ENCODE measurements around the gene APEX1.

Gene APEX1

DNA sequence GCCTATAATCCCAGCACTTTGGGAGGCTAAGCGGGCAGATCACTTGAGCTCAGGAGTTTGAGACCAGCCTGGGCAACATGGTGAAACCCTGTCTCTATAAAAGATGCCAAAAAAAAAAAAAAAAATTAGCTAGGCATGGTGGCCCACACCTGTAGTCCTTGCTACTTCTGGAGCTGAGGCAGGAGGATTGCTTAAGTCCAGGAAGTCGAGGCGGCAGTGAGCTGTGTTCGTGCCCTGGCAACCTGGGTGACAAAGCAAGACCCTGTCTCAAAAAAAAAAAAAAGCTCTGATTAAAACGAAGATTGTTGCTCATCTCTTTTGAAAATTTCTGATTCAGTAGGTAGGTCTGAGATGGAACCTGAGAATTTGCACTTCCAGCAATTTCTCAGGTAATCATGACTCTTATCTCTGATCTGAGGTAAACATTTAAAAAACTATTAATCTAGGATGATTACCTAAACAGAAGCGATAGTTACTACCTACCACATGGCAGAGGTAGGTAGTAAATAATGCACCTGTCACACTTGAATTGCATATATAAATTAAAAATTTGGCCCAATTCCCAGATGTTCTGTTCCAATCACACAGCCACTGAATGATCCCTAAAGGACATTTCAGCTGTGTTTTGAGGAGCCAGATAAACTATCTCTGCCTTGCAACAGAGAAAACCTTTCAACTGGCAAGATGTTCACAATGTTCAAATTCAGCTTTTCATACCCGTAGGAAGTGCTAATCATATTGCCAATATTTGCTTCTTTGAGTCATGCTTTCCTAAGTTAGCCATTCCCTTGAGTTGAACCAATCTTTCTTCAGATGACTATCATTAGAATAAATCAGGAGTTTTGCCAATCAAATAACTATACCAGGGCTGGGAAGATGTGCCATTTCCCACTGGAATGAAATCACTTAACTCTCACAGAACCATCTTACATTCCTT, 37.5 kb upstream of the APEX1 start:
- TF ChIP-seq, protein P1, sequence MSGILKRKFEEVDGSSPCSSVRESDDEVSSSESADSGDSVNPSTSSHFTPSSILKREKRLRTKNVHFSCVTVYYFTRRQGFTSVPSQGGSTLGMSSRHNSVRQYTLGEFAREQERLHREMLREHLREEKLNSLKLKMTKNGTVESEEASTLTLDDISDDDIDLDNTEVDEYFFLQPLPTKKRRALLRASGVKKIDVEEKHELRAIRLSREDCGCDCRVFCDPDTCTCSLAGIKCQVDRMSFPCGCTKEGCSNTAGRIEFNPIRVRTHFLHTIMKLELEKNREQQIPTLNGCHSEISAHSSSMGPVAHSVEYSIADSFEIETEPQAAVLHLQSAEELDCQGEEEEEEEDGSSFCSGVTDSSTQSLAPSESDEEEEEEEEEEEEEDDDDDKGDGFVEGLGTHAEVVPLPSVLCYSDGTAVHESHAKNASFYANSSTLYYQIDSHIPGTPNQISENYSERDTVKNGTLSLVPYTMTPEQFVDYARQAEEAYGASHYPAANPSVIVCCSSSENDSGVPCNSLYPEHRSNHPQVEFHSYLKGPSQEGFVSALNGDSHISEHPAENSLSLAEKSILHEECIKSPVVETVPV (CRISPR knock-in tag; IDR thresholded peaks at IDR 0.05), result no peak
- TF ChIP-seq, protein P2, sequence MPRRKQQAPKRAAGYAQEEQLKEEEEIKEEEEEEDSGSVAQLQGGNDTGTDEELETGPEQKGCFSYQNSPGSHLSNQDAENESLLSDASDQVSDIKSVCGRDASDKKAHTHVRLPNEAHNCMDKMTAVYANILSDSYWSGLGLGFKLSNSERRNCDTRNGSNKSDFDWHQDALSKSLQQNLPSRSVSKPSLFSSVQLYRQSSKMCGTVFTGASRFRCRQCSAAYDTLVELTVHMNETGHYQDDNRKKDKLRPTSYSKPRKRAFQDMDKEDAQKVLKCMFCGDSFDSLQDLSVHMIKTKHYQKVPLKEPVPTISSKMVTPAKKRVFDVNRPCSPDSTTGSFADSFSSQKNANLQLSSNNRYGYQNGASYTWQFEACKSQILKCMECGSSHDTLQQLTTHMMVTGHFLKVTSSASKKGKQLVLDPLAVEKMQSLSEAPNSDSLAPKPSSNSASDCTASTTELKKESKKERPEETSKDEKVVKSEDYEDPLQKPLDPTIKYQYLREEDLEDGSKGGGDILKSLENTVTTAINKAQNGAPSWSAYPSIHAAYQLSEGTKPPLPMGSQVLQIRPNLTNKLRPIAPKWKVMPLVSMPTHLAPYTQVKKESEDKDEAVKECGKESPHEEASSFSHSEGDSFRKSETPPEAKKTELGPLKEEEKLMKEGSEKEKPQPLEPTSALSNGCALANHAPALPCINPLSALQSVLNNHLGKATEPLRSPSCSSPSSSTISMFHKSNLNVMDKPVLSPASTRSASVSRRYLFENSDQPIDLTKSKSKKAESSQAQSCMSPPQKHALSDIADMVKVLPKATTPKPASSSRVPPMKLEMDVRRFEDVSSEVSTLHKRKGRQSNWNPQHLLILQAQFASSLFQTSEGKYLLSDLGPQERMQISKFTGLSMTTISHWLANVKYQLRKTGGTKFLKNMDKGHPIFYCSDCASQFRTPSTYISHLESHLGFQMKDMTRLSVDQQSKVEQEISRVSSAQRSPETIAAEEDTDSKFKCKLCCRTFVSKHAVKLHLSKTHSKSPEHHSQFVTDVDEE (CRISPR knock-in tag; IDR thresholded peaks at IDR 0.05), result no peak
- TF ChIP-seq, protein P3, sequence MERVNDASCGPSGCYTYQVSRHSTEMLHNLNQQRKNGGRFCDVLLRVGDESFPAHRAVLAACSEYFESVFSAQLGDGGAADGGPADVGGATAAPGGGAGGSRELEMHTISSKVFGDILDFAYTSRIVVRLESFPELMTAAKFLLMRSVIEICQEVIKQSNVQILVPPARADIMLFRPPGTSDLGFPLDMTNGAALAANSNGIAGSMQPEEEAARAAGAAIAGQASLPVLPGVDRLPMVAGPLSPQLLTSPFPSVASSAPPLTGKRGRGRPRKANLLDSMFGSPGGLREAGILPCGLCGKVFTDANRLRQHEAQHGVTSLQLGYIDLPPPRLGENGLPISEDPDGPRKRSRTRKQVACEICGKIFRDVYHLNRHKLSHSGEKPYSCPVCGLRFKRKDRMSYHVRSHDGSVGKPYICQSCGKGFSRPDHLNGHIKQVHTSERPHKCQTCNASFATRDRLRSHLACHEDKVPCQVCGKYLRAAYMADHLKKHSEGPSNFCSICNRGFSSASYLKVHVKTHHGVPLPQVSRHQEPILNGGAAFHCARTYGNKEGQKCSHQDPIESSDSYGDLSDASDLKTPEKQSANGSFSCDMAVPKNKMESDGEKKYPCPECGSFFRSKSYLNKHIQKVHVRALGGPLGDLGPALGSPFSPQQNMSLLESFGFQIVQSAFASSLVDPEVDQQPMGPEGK (CRISPR knock-in tag; IDR thresholded peaks at IDR 0.05; ENCODE audit: borderline replicate concordance), result no peak
- TF ChIP-seq ISL1 (CRISPR knock-in tag; IDR thresholded peaks at IDR 0.05), result no peak
- ATAC-seq, result no peak

DNA sequence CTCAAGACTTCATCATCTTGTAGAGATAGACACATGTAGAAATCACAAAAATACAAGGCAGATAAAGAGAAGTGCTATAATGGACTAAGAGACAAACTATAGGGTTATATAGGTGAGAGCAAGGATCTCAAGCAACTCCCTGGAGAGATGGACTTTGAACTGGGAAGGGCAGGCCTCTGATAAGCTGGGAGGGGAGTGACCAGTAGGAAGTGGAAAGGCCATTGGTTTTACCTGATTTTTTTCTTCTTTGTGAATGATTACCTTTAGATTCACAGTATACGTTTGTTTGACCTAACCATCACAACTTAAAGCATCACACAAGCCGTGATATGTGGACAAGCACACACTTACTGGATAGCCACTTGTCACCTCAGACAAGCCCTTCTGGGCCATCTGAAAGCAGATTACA, 36.5 kb upstream of the APEX1 start:
- TF ChIP-seq SNAI2 (CRISPR knock-in tag; IDR thresholded peaks at IDR 0.05) (no peak), ISL1 (CRISPR knock-in tag; IDR thresholded peaks at IDR 0.05) (no peak)
- TF ChIP-seq, protein P4, sequence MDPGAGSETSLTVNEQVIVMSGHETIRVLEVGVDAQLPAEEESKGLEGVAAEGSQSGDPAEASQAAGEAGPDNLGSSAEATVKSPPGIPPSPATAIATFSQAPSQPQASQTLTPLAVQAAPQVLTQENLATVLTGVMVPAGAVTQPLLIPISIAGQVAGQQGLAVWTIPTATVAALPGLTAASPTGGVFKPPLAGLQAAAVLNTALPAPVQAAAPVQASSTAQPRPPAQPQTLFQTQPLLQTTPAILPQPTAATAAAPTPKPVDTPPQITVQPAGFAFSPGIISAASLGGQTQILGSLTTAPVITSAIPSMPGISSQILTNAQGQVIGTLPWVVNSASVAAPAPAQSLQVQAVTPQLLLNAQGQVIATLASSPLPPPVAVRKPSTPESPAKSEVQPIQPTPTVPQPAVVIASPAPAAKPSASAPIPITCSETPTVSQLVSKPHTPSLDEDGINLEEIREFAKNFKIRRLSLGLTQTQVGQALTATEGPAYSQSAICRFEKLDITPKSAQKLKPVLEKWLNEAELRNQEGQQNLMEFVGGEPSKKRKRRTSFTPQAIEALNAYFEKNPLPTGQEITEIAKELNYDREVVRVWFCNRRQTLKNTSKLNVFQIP (CRISPR knock-in tag; IDR thresholded peaks at IDR 0.05; ENCODE audit: borderline replicate concordance, low read depth), result no peak
- ATAC-seq, result no peak

DNA sequence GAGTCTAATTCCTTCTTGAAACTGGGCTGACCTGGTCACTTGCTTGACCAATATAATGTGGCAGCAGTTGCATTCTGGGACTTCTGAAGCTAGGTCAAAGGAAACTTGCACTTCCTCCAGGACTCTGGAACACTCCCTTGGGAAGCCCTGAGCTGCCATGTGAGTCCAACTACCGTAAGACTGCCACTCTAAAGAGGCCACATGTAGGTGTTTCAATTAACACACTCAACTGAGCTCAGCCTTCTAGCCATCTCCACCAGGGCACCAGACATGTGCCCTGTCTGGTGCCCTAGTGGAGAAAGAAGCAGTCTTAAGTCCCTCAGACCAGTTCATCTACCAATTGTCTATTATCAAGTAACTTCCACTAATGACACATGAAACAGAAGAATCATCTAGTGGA, 35.6 kb upstream of the APEX1 start:
- ATAC-seq, result no peak
- TF ChIP-seq OSR1 (CRISPR knock-in tag; IDR thresholded peaks at IDR 0.05) (no peak), ZNF8 (CRISPR knock-in tag; IDR thresholded peaks at IDR 0.05) (no peak), ZFP3 (CRISPR knock-in tag; IDR thresholded peaks at IDR 0.05) (no peak), ZNF70 (CRISPR knock-in tag; IDR thresholded peaks at IDR 0.05) (no peak), BACH2 (CRISPR knock-in tag; IDR thresholded peaks at IDR 0.05; ENCODE audit: borderline replicate concordance) (no peak), RARB (CRISPR knock-in tag; IDR thresholded peaks at IDR 0.05) (no peak), ZFP30 (CRISPR knock-in tag; IDR thresholded peaks at IDR 0.05) (no peak), ARNTL (CRISPR knock-in tag; IDR thresholded peaks at IDR 0.05; ENCODE audit: borderline replicate concordance, low read depth) (no peak)
- TF ChIP-seq, protein P2 (CRISPR knock-in tag; IDR thresholded peaks at IDR 0.05), result no peak
- TF ChIP-seq, protein P1 (CRISPR knock-in tag; IDR thresholded peaks at IDR 0.05), result no peak

All from SK-N-SH treated with all-trans-retinoic acid at 6 μM for 48 hours (cell line).